Measurements from ENCODE around the gene EMD.

DNA sequence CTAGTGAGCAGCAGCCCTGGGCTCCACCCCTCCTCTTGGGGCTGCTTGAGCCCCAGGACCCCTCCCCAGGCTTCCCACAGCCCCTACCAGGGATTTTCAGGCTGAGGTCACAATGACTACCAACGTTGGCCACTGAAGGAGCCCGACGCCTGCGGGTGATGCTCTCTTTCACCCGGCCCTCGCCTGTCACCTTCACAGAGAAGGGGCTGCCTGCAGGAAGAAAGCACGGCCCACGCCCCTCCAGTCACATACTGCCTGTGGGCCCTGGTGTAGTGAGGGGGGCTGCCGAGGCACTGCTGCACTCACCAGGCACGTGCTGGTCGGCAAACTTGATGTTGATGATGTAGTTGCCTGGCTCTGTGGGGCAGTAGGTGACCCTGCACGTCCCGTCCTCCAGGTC, 26.6 kb upstream of the EMD start:
- TF ChIP-seq, protein P1, sequence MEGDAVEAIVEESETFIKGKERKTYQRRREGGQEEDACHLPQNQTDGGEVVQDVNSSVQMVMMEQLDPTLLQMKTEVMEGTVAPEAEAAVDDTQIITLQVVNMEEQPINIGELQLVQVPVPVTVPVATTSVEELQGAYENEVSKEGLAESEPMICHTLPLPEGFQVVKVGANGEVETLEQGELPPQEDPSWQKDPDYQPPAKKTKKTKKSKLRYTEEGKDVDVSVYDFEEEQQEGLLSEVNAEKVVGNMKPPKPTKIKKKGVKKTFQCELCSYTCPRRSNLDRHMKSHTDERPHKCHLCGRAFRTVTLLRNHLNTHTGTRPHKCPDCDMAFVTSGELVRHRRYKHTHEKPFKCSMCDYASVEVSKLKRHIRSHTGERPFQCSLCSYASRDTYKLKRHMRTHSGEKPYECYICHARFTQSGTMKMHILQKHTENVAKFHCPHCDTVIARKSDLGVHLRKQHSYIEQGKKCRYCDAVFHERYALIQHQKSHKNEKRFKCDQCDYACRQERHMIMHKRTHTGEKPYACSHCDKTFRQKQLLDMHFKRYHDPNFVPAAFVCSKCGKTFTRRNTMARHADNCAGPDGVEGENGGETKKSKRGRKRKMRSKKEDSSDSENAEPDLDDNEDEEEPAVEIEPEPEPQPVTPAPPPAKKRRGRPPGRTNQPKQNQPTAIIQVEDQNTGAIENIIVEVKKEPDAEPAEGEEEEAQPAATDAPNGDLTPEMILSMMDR (IDR thresholded peaks at IDR 0.05 in 8 of 11, conservative IDR thresholded peaks at IDR 0.05 in 3 of 11) = no peak
- peak in 1 of 3 donors; percentile 17 for TF ChIP-seq POLR2AphosphoS5 (IDR thresholded peaks at IDR 0.05)
